Endodermal cell (in vitro differentiated cells): ENCODE data around the gene OCA2. TPM values are rescaled to one million over a fixed set of nuclear protein-coding genes. Genes with fewer than 3 reads are reported as not detected.

Experiments
- DNase-seq: peaks from one replicate; pipeline ENCODE4 v3.0.0-alpha.2; 2017
- H3K27ac ChIP-seq: 2 replicates; pipeline ENCODE4 v1.5.1; 2013; ENCODE audit warnings: mild to moderate bottlenecking, low read depth, low read length, moderate library complexity
- H3K27me3 ChIP-seq: 2 replicates; pipeline ENCODE4 v1.6.1; 2013; ENCODE audit warnings: mild to moderate bottlenecking, low read length, moderate library complexity; ENCODE audit not compliant: insufficient read depth, control insufficient read depth, poor library complexity, severe bottlenecking
- H3K36me3 ChIP-seq: 2 replicates; pipeline ENCODE4 v1.7.0; 2013; ENCODE audit warnings: mild to moderate bottlenecking, low read length, moderate library complexity; ENCODE audit not compliant: control insufficient read depth, insufficient read depth
- H3K4me1 ChIP-seq: one replicate; pipeline ENCODE4 v1.7.0; 2013; ENCODE audit warnings: low read length; ENCODE audit not compliant: control insufficient read depth, insufficient read depth
- H3K4me3 ChIP-seq: 2 replicates; pipeline ENCODE4 v1.5.1; 2013; ENCODE audit warnings: mild to moderate bottlenecking, low read length, moderate library complexity
- H3K9ac ChIP-seq: 2 replicates; pipeline ENCODE4 v1.6.1; 2013; ENCODE audit warnings: mild to moderate bottlenecking, low read length, moderate library complexity; ENCODE audit not compliant: poor library complexity, severe bottlenecking; ENCODE audit errors: extremely low read depth
- H3K9me3 ChIP-seq: 2 replicates; pipeline ENCODE4 v1.6.1; 2013; ENCODE audit warnings: mild to moderate bottlenecking, low read length, moderate library complexity; ENCODE audit not compliant: control insufficient read depth
- H3K27ac Mint-ChIP-seq: 2 replicates; pipeline ENCODE4 v1.8.0; 2020; ENCODE audit warnings: mixed read lengths
- H3K27me3 Mint-ChIP-seq: 2 replicates; pipeline ENCODE4 v1.8.0; 2021; ENCODE audit warnings: mild to moderate bottlenecking, mixed read lengths; ENCODE audit not compliant: insufficient read depth
- H3K36me3 Mint-ChIP-seq: 2 replicates; pipeline ENCODE4 v1.8.0; 2020; ENCODE audit warnings: low read depth, mixed read lengths
- H3K4me1 Mint-ChIP-seq: 2 replicates; pipeline ENCODE4 v1.8.0; 2020; ENCODE audit warnings: mixed read lengths
- H3K4me3 Mint-ChIP-seq: 2 replicates; pipeline ENCODE4 v1.8.0; 2020; ENCODE audit warnings: mild to moderate bottlenecking, moderate library complexity, mixed read lengths
- H3K9me3 Mint-ChIP-seq: 2 replicates; pipeline ENCODE4 v1.8.0; 2020; ENCODE audit warnings: mild to moderate bottlenecking, mixed read lengths
- CTCF ChIP-seq: fragments of 200-600 bp; sonication (generic); conservative IDR thresholded peaks from 2 replicates; pipeline ENCODE4 v1.5.0; 2021; ENCODE audit warnings: antibody characterized with exemption, mild to moderate bottlenecking
- WGBS, 2 experiments: methylation state at CpG; one replicate each; pipeline versions ENCODE4 v1.1.5 to v1.1.7; 2013; ENCODE audit warnings: missing lambda C conversion rate in 2 of 2, mixed read lengths in 1 of 2; ENCODE audit not compliant: insufficient coverage in 1 of 2, insufficient read length in 1 of 2; 5-methylcytosine and 5-hydroxymethylcytosine counted together
- total RNA-seq, 2 donors: library from RNA; stranded (reverse); fragmentation: NEBNext Ultra II Directional in 1 of 2; extraction: Animal tissue kit (Norgen Biotek cat#: 25700) in 1 of 2; gene quantifications; 2 replicates in 1 of 2; 3 replicates in 1 of 2; pipeline ENCODE4 v1.2.1, GENCODE V29; 2021

The OCA2 gene
- total RNA-seq, 2 donors from 2014 or later = 0.29 to 0.84 TPM

- Histone ChIP-seq H3K4me1 (no peaks in the 10 kb centered on the region), H3K27ac (no peak overlapping the region), H3K9ac (no peak overlapping the region), H3K4me3 (no peak overlapping the region), H3K36me3 (peaks cover 75% of the 10 kb centered on the region), H3K9me3 (no peaks in the 10 kb centered on the region), H3K27me3 (peaks cover 2% of the 10 kb centered on the region)
- H3K27me3 Mint-ChIP-seq = peaks cover 5% of the 10 kb centered on the region
- H3K36me3 Mint-ChIP-seq = peaks cover 59% of the 10 kb centered on the region
- H3K27ac Mint-ChIP-seq = no peak overlapping the region
- TF ChIP-seq CTCF = no peak
- H3K4me3 Mint-ChIP-seq = no peak overlapping the region
- peak; percentile 10 for DNase-seq
- H3K9me3 Mint-ChIP-seq = no peaks in the 10 kb centered on the region
- no peaks in the 10 kb centered on the region for H3K4me1 Mint-ChIP-seq
- WGBS, 2 experiments = 94 to 96% methylated on average over 18 to 26 of the region's 26 CpGs
These were observed 13.8 kb upstream of the OCA2 start for GRCh38 chr15:28112962-28113361.

DNA sequence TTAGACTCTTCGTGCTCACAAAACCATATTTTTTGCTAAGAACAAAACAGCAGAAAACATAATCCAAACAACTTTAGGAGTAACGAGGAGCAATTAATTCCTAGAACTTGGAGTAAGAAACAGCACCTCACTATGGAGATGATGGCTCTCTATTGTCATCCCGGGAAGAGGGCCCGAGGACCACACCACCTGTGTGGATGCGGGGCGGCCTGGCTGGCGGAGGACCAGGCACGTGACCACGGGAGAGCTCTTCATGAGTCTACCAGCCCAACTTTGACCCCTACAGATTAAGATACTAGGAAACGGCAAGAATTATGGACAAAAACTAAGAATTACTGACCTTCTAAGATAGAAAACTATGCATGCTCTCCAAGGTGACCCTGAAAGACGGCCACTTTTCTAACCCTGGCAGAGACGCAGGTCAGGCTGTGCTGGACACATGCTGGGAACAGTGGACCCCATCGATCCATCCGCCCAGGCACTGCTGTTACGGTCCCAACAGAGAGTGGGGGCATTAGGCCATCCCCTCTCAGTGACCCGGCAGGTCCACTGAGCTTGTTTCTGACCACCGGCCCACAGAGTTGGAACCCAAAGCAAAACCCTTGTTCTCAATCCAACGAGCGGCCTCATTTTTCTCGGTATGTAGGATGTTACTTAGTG, 13.1 kb upstream of the OCA2 start:
- Mint-ChIP-seq H3K4me3 (no peak overlapping the region), H3K4me1 (no peaks in the 10 kb centered on the region), H3K27ac (no peak overlapping the region), H3K27me3 (peaks cover 11% of the 10 kb centered on the region), H3K36me3 (peaks cover 52% of the 10 kb centered on the region), H3K9me3 (no peaks in the 10 kb centered on the region)
- no peaks in the 10 kb centered on the region for H3K4me1 ChIP-seq
- H3K4me3 ChIP-seq = no peak overlapping the region
- no peaks in the 10 kb centered on the region for H3K9me3 ChIP-seq
- no peak for DNase-seq
- no peak overlapping the region for H3K9ac ChIP-seq
- no peak for TF ChIP-seq CTCF
- peaks cover 10% of the 10 kb centered on the region for H3K27me3 ChIP-seq
- 94 to 97% methylated on average over 16 to 20 of the region's 20 CpGs for WGBS, 2 experiments
- no peak overlapping the region for H3K27ac ChIP-seq
- H3K36me3 ChIP-seq = peaks cover 68% of the 10 kb centered on the region

DNA sequence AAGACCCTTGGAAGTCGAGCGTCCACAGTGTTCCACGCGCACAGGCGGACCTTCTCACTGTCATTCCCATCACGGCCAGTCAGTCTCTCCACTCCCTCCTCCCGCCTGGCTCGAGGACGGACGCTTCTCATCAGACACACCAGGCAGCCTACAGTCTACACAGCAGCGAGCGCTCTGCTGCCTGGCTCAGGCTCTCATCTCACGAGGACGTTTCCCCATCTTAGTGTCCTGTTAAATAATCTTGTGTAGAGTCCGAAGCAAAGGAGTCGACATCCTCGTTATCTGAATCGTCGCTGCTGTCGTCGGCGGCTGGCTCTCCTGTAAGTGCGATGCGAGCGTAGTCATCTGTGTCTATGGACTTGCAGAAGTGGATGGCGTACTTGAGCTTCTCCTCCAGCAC, 12.4 kb upstream of the OCA2 start:
- Histone ChIP-seq H3K27ac (no peak overlapping the region), H3K9ac (no peak overlapping the region), H3K27me3 (peaks cover 16% of the 10 kb centered on the region), H3K36me3 (peaks cover 62% of the 10 kb centered on the region), H3K4me1 (no peaks in the 10 kb centered on the region), H3K4me3 (no peak overlapping the region), H3K9me3 (no peaks in the 10 kb centered on the region)
- Mint-ChIP-seq H3K36me3 (peaks cover 48% of the 10 kb centered on the region), H3K27me3 (peaks cover 13% of the 10 kb centered on the region), H3K27ac (no peak overlapping the region), H3K9me3 (no peaks in the 10 kb centered on the region), H3K4me3 (no peak overlapping the region), H3K4me1 (peaks cover 2% of the 10 kb centered on the region)
- peak; percentile 39 for DNase-seq
- TF ChIP-seq CTCF = no peak
- 91 to 97% methylated on average over 14 to 26 of the region's 26 CpGs for WGBS, 2 experiments
